Liver (tissue), 9 donors: ENCODE measurements around the gene OCA2. TPM values are rescaled to one million over a fixed set of nuclear protein-coding genes. Genes with fewer than 3 reads are reported as not detected.

Experiments used
- DNase-seq: peaks from one replicate; pipeline ENCODE4 v3.0.0-alpha.2; 2017; ENCODE audit warnings: low spot score
- H3K27ac ChIP-seq, 2 donors: one replicate each; pipeline ENCODE4 v1.7.0; 2013; ENCODE audit warnings: inconsistent platforms in 2 of 2, low read length in 2 of 2, control low read depth in 1 of 2, low read depth in 1 of 2, mild to moderate bottlenecking in 1 of 2
- H3K27me3 ChIP-seq, 4 donors: one replicate each; pipeline versions ENCODE4 v1.6.1 to v1.7.0; 2013; ENCODE audit warnings: low read length in 3 of 4, inconsistent platforms in 1 of 4, mild to moderate bottlenecking in 1 of 4, moderate library complexity in 1 of 4; ENCODE audit not compliant: control insufficient read depth in 4 of 4, insufficient read depth in 4 of 4
- H3K36me3 ChIP-seq, 4 donors: one replicate each; pipeline versions ENCODE4 v1.6.1 to v1.7.0; 2013; ENCODE audit warnings: low read length in 3 of 4, mild to moderate bottlenecking in 3 of 4, low read depth in 1 of 4, moderate library complexity in 1 of 4; ENCODE audit not compliant: control insufficient read depth in 4 of 4, insufficient read depth in 3 of 4
- H3K4me1 ChIP-seq, 4 donors: one replicate each; pipeline versions ENCODE4 v1.6.1 to v1.7.0; 2013; ENCODE audit warnings: low read length in 3 of 4, mild to moderate bottlenecking in 3 of 4, moderate library complexity in 1 of 4; ENCODE audit not compliant: control insufficient read depth in 4 of 4, insufficient read depth in 4 of 4
- H3K4me3 ChIP-seq, 3 donors: one replicate each; pipeline versions ENCODE4 v1.6.1 to v1.7.0; 2013; ENCODE audit warnings: low read length in 3 of 3, control low read depth in 1 of 3, low read depth in 1 of 3, mild to moderate bottlenecking in 1 of 3
- H3K9ac ChIP-seq, 2 donors: one replicate each; pipeline ENCODE4 v1.7.0; 2013; ENCODE audit warnings: low read length in 2 of 2, mild to moderate bottlenecking in 2 of 2, moderate library complexity in 2 of 2, control low read depth in 1 of 2, low read depth in 1 of 2
- H3K9me3 ChIP-seq, 4 donors: one replicate each; pipeline versions ENCODE4 v1.6.1 to v1.7.0; 2013; ENCODE audit warnings: low read length in 3 of 4; ENCODE audit not compliant: control insufficient read depth in 4 of 4
- ATF3 ChIP-seq: IDR thresholded peaks from 2 replicates; pipeline ENCODE4 v1.6.1; 2016; ENCODE audit warnings: antibody characterized with exemption
- EGR1 ChIP-seq, 2 donors: IDR thresholded peaks; 2 replicates each; pipeline ENCODE4 v1.6.1; 2016 to 2018; ENCODE audit warnings: antibody characterized with exemption in 2 of 2, low read depth in 2 of 2
- FOXA1 ChIP-seq: IDR thresholded peaks from 2 replicates; pipeline ENCODE4 v1.6.1; 2016; ENCODE audit warnings: antibody characterized with exemption
- GABPA ChIP-seq, 2 donors: IDR thresholded peaks in 1 of 2; conservative IDR thresholded peaks in 1 of 2; 2 replicates each; pipeline ENCODE4 v1.6.1; 2016; ENCODE audit warnings: antibody characterized with exemption in 2 of 2, mild to moderate bottlenecking in 1 of 2, moderate library complexity in 1 of 2
- HNF4A ChIP-seq, 2 donors: conservative IDR thresholded peaks; 2 replicates each; pipeline ENCODE4 v1.6.1; 2016; ENCODE audit warnings: antibody characterized with exemption in 2 of 2, mild to moderate bottlenecking in 2 of 2
- HNF4G ChIP-seq: IDR thresholded peaks from 2 replicates; pipeline ENCODE4 v1.6.1; 2016; ENCODE audit warnings: antibody characterized with exemption
- JUND ChIP-seq, 2 donors: IDR thresholded peaks; 2 replicates each; pipeline ENCODE4 v1.6.1; 2016; ENCODE audit warnings: antibody characterized with exemption in 2 of 2
- MAX ChIP-seq: IDR thresholded peaks from 2 replicates; pipeline ENCODE4 v1.6.1; 2016; ENCODE audit warnings: antibody characterized with exemption
- NR2F2 ChIP-seq: IDR thresholded peaks from 2 replicates; pipeline ENCODE4 v1.6.1; 2016; ENCODE audit warnings: antibody characterized with exemption
- RAD21 ChIP-seq, 2 donors: IDR thresholded peaks; 2 replicates each; pipeline ENCODE4 v1.6.1; 2016; ENCODE audit warnings: antibody characterized with exemption in 2 of 2, mild to moderate bottlenecking in 2 of 2
- REST ChIP-seq: IDR thresholded peaks from 2 replicates; pipeline ENCODE4 v1.6.1; 2016; ENCODE audit warnings: antibody characterized with exemption, mild to moderate bottlenecking
- RXRA ChIP-seq, 2 donors: IDR thresholded peaks; 2 replicates each; pipeline ENCODE4 v1.6.1; 2017 to 2018; ENCODE audit warnings: antibody characterized with exemption in 2 of 2, mild to moderate bottlenecking in 1 of 2
- YY1 ChIP-seq: IDR thresholded peaks from 2 replicates; pipeline ENCODE4 v1.6.1; 2016; ENCODE audit warnings: antibody characterized with exemption, mild to moderate bottlenecking
- ZBTB33 ChIP-seq: IDR thresholded peaks from 2 replicates; pipeline ENCODE4 v1.6.1; 2016; ENCODE audit warnings: antibody characterized with exemption
- WGBS: extraction: QIAGEN DNeasy Blood & Tissue Kit; methylation state at CpG from one replicate; pipeline ENCODE4 v1.1.7; 2013; 5-methylcytosine and 5-hydroxymethylcytosine counted together
- polyA plus RNA-seq, 2 donors: library from polyadenylated mRNA; stranded (reverse) in 1 of 2; unstranded in 1 of 2; fragments of 200-250 nt in 1 of 2; fragments of >200 nt in 1 of 2; fragmentation: Nextera tagmentation in 1 of 2; extraction: Ambion mirVana in 1 of 2; gene quantifications; one replicate each; pipeline versions ENCODE4 v1.2.1 to v1.2.3, GENCODE V29; 2013 to 2015
- total RNA-seq, 2 donors: library from RNA; depleted of rRNA; stranded (reverse); fragments of >200 nt; gene quantifications; one replicate each; pipeline ENCODE4 v1.2.3, GENCODE V29; 2014
- donor health status: healthy.
- donor health status: healthy.
- donor health status: healthy.
- donor health status: healthy.
- donor health status: healthy.

OCA2 gene
- total and polyA plus RNA-seq, 4 donors: 0.02 to 0.56 (median 0.15) TPM

- no peak for TF ChIP-seq REST
- no peak for TF ChIP-seq ZBTB33
- TF ChIP-seq YY1: no peak
These were observed 33.6 kb upstream of the OCA2 start (continued) for GRCh38 chr15:28132524-28133275.

GRCh38 chr15:28131946-28132345 is 32.8 kb upstream of the OCA2 start:
- WGBS: 91% methylated on average over 13 of the region's 13 CpGs
- H3K9me3 ChIP-seq: no peaks in the 10 kb centered on the region
- no peaks in the 10 kb centered on the region for H3K4me1 ChIP-seq
- no peaks in the 10 kb centered on the region for H3K27me3 ChIP-seq
- H3K36me3 ChIP-seq: peaks cover 5 to 37% (median 19%) of the 10 kb centered on the region in 4 donors
- no peak overlapping the region for H3K27ac ChIP-seq
- no peak for TF ChIP-seq HNF4G
- no peak for TF ChIP-seq JUND (IDR thresholded peaks at IDR 0.05)
- no peak for TF ChIP-seq HNF4A (conservative IDR thresholded peaks at IDR 0.05)
- no peak for TF ChIP-seq MAX
- no peak for TF ChIP-seq ZBTB33
- TF ChIP-seq ATF3: no peak
- no peak for TF ChIP-seq YY1
- TF ChIP-seq RAD21 (IDR thresholded peaks at IDR 0.05): no peak
- no peak for TF ChIP-seq RXRA (IDR thresholded peaks at IDR 0.05)
- no peak for TF ChIP-seq GABPA (IDR thresholded peaks at IDR 0.05 in 1 of 2, conservative IDR thresholded peaks at IDR 0.05 in 1 of 2)
- TF ChIP-seq FOXA1: no peak
- no peak for TF ChIP-seq NR2F2
- TF ChIP-seq REST: no peak
- TF ChIP-seq EGR1 (IDR thresholded peaks at IDR 0.05; ENCODE audit: low read depth in 2 of 2): no peak
- no peak for DNase-seq
- H3K9ac ChIP-seq: no peak overlapping the region
- no peak overlapping the region for H3K4me3 ChIP-seq
